Epidermal melanocyte (primary cell): Measurements from ENCODE around the gene PSMD1.
"Not testable (repeated sequence)": the region's sequence is repeated elsewhere in the genome, so short reads cannot be mapped to it uniquely, and the experiment has no call there.

Experiments
- DNase-seq: peaks from one replicate; pipeline ENCODE4 v3.0.0; 2011; ENCODE audit warnings: low spot score; ENCODE audit not compliant: insufficient read length

Gene PSMD1

DNA sequence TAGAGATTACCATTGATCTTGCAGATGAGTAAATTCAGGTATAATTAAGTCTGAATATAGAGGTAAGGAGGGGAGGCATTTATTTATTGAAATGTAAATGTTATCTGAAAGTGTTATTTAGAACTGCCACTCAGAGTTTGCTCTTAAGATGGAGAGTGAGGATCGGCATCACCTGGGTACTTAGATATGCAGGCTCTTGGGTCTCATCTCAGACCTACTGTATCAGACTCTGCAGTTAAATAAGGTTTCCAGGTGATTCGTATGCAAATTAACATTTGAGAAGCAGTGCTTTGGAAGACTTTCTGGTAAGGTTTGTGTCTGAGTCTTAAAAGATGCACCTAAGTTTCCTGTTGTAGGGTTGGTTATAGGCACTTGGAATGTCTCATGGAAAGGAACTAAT is 59.0 kb downstream of the PSMD1 start:
- DNase-seq = no peak

DNA sequence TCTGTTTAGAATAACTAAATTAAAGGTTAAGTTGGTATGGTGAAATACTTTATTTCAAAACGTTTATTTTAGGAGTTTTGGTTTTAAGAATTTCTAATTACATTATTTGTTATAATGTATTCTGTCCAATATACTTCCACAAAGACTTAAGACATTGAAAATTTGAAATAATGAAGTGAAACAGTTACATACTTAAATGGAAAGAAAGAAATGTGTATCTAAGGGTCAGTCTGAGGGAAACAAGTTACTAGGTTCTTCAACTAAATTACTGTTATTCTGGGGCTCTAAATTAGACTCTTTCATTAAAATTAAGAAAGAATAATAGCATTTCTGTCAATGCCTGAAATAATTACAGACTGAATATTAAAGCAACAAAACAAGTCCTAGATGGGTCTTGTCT is 60.5 kb downstream of the PSMD1 start:
- DNase-seq = no peak

- DNase-seq = no peak
These were observed 61.4 kb downstream of the PSMD1 start for GRCh38 chr2:231117922-231118613.

DNA sequence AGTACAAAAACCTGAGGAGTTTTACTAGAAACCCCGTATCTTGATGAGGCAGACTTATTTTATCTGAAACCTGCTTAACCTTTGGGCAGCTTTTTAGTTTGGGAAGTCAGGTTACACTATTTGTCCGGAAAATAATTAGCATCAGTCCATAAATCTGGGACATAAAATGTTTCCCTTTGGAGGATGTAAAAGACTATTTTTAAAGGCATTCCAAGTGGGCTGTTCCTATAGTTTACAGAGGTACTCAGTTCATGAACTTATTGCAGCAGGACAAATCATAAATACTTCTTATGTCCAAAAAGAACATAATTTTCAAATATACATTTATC is 61.9 kb downstream of the PSMD1 start:
- DNase-seq = no peak

DNA sequence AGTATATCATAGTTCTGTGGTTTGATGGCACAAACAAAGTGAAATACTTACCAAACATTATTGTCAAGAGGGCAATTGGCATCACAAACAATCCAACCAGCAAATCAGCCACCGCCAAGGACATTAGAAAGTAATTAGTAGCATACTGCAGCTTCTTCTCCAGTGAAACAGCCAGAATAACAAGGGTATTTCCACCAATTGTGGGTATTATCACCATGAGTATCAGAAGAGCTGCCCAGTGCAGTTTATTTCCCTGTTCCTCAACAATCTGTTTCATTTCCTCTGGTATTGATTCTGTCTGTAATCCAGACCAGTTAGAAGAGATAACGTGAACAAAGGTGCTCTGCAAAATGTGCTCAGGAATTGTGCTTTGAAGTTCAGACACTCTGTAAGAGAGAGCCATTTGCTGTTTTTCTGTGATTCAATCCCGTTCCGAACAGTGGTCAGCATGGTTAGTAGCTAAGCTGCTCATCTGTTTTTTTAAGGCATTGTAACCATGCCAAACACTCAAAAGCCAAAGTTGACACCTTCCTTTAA is 66.8 kb downstream of the PSMD1 start:
- DNase-seq = no peak

- no peak for DNase-seq
These were observed 68.3 kb downstream of the PSMD1 start, which contains the start of gene HTR2B for GRCh38 chr2:231124838-231125568. Gene HTR2B, minus strand, starts transcription at chr2:231125042. Its CDS starts 1,278 bp downstream, at chr2:231123764.

DNA sequence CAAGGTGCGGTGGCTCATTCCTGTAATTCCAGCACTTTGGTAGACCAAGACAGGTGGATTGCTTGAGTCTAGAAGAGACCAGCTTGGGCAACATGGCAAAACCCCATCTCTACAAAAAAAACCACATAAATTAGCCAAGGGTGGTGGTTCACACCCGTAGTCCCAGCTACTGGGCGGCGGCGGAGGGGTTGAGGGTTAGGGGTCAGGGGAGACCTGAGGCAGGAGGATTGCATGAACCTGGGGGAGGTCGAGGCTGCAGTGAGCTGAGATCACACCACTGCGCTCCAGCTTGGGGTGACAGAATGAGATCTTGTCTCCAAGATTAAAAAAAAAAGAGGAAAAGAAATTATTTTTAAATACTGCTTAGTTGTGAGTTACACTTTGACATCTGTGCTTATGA is 69.5 kb downstream of the PSMD1 start:
- DNase-seq = no peak

DNA sequence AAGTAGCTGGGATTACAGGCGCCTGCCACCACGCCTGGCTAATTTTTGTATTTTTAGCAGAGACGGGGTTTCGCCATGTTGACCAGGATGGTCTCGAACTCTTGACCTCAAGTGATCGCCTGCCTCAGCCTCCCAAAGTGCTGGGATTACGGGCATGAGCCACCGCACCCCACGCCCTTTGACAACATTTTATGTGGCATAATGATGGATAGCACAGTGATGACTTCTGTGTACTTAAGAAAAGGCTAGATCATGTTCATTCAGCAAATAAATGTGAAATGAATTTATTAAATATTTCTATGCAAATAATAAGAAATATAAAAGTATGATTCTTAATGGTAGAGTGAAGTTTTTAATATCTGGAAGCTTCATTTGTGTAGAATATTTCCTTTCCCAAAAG is 70.8 kb downstream of the PSMD1 start:
- DNase-seq = no peak

GRCh38 chr2:231127936-231128335 is 71.3 kb downstream of the PSMD1 start:
- no peak for DNase-seq

DNA sequence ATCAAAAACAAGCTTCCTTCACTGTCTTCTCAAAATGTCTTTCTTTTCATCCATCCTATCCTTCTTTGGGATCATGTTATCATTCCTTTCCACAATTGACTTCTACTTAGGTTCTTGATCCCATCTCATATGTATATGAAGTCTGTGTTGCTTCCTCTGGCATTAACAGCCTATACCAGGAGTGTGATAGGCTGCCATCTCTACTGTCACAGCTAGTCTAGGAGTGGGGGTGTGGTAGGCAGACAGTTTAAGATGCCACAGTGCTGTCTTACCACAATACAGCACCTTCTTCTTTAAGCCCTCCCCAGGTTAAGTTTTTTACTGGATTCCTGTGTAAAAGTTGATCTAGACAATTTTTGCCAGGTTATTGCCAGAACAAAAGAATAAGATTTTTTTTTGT is 71.9 kb downstream of the PSMD1 start:
- no peak for DNase-seq

GRCh38 chr2:231129216-231129615 is 72.5 kb downstream of the PSMD1 start:
- no peak for DNase-seq

- DNase-seq = no peak
These were observed 73.8 kb downstream of the PSMD1 start for GRCh38 chr2:231130336-231131056.

DNA sequence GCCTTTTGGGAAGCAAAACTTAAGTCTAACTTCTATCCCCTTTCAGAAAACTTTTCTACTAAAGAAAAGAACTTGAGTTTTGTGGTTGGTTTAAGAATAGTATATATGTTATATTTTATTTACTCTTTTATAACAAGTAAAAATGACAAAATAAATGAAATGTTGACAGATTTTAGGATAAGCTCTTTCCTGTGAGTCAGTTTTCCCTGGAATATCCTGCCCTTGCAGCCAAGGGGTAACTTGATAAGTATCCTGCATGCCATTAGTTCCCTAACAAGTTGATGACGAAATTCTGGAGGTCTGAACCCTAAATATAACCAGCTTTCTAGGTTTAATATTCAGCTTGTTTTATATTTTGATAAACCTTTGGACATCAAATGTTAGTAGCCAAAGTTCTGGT is 75.5 kb downstream of the PSMD1 start:
- DNase-seq = no peak

GRCh38 chr2:231133365-231134099 is 76.9 kb downstream of the PSMD1 start:
- DNase-seq = no peak

- DNase-seq = no peak
These were observed 78.4 kb downstream of the PSMD1 start for GRCh38 chr2:231134910-231135655.

DNA sequence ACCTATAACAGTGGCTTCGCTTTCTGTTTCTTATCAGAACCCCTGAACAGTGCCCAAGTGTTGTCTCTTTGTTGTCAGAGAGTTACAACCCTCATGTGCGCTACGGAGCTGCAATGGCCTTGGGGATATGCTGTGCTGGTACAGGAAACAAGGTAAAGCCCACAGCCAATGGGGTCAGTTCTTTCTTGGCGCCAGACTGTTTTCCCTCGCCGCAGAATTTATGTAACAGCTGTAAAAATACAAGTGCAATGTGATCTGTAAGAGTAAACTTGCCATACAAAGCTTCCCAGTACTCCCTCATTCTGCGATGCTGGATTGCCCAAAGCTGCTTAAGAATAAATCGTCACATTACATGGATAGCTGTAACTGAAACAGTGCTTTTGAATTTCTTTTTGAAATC is 82.0 kb downstream of the PSMD1 start:
- DNase-seq = no peak

DNA sequence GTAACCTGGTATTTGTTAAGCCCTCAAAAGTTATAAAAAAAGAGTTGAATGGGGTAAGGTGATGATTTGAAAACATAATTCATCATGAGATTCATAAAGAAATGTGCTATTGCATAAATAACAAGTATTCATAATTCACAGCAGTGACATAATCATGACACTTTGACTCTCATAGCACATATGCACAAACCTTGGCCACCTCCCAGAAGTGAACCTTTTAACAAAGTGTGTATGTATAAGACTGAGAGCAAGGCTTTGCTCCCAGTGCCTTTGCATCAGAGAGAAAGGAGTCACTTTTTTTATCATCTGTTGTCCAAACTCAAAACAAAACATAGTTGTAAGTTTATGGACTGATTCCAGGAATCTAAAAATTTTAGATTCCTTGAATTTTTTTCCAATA is 83.1 kb downstream of the PSMD1 start:
- DNase-seq = no peak

- not testable (repeated sequence) for DNase-seq
These were observed 84.1 kb downstream of the PSMD1 start for GRCh38 chr2:231140808-231141207.

GRCh38 chr2:231144896-231145295 is 88.2 kb downstream of the PSMD1 start:
- DNase-seq = no peak

- no peak for DNase-seq
These were observed 90.0 kb downstream of the PSMD1 start for GRCh38 chr2:231146665-231147064.
